Epithelial cell of prostate (primary cell): ENCODE measurements around the gene TKT.

Experiments used
- DNase-seq: peaks from one replicate; pipeline ENCODE4 v3.0.0-alpha.2; 2011; ENCODE audit warnings: low read depth, low spot score
- H3K27ac ChIP-seq: fragments of 450-650 bp; 2 replicates; pipeline ENCODE4 v1.5.1; 2017; ENCODE audit warnings: mild to moderate bottlenecking

TKT gene

DNA sequence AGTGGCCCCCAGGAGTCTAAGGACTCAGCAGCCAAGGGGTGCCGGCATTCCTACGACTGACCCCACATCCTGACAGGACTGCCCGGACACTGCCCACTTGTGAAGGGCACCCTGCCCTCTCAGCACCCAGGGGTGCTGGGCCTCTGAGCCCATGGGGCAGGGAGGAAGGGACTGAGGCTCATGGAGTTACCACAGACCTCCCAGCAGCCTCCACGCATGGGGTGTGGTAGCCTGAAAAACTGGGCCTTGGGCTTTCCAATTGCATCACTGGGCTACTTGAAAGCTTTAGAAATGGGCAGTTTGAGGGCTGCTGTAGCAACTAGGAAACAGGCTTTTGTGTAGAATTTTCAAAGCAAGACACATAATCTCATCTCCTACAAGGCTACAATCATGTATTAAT lies 13.2 kb downstream of the TKT start:
- H3K27ac ChIP-seq = peak overlapping the region; percentile 84
- DNase-seq = no peak

DNA sequence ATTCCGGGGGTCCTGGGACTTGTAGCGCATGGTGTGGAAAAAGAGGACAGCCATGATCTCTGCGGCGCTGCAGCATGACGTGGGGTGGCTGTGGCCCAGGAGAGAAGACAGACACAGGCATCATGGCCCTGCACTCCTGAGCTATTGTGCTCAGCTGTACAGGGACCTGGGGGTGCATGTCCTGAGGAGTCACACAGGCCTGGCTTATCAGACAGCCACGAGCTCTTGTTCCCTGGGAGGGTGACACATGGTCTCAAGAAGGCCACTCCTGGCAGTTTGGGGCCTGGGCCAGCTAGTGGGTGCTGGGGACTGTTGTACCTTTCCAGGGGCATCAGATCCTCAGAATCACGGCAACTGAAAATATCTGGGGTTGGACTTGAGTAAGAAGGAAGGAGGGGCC lies 13.7 kb downstream of the TKT start:
- DNase-seq = no peak
- H3K27ac ChIP-seq = peak overlapping the region; percentile 84

DNA sequence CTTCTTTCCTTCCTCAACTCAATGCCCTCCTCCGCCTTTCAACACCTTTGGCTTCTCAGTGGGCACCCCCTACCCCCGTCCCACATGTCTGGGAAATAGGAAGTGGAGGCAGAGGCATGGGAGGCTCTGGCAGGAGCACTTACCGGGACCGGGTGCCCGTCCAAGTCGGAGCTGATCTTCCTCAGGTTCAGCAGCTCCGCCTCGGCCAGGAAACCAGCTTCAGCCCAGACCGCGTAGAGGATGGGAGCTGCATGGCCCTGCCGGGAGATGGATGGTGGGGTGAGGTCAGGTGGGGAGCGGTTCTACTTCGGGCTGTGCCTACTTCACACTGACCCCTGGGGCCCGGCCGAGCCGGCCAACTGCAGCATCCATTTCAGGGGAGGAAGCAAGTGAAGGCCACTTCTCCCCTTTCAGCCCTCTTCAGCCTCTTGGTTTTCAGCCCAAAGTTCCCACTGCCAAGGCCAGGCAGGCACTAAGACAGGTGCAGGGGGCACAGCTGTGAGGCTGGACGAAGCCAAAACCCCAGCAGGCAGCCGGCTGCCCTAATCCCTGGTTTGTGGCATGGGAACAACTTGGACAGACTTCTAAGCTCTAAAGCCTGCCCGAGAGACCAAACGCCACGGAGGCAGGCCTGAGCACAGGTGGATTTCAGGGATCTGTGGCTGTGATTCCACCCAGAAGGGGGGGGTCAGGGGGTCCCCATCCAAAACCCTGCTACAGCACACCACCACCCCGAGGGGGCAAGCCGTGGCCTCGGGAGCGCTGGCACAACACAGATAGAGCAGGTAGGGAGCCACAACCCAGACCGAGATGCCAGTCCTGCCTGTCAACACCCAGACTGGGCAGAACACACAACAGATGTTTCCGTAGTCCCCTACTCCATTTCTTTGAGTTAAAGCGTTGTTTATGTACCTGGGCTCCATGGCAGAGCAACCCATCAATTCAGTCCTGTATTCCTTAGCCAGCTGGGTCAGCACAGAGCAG lies 14.5 kb downstream of the TKT start:
- H3K27ac ChIP-seq = peak overlapping the region; percentile 84
- DNase-seq = no peak

DNA sequence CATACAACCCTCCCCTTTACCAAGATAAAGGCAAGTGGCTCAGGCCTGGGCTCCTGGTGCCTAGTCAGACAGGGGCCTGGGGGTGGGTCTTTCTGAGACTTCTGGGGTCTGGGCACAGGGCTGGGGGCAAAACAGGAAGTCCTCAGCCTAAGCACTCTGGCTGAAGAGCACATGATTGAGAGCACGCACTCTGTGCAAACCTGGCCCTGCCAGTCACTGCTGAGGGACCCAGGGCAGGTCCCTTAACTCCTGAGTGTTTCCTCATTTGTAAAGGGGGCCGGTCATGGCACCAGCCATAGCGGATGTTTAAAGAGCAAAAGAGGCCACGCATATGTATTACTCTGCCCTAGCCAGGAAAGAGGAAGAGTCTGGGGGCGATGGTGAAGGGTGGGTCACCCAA lies 16.0 kb downstream of the TKT start:
- peak overlapping the region; percentile 84 for H3K27ac ChIP-seq
- DNase-seq = no peak

- DNase-seq = no peak
- H3K27ac ChIP-seq = peak overlapping the region; percentile 84
These were observed 16.9 kb downstream of the TKT start for GRCh38 chr3:53238886-53239285.

GRCh38 chr3:53238051-53238850 lies 17.6 kb downstream of the TKT start:
- H3K27ac ChIP-seq = peak overlapping the region; percentile 84
- peak; percentile 77 for DNase-seq

GRCh38 chr3:53236112-53236841 lies 19.5 kb downstream of the TKT start:
- no peak for DNase-seq
- H3K27ac ChIP-seq = peak overlapping the region; percentile 84

GRCh38 chr3:53235545-53235944 lies 20.3 kb downstream of the TKT start:
- H3K27ac ChIP-seq = peak overlapping the region; percentile 84
- no peak for DNase-seq

GRCh38 chr3:53234841-53235232 lies 21.0 kb downstream of the TKT start:
- peak overlapping the region; percentile 84 for H3K27ac ChIP-seq
- DNase-seq = no peak

GRCh38 chr3:53234130-53234840 lies 21.5 kb downstream of the TKT start:
- no peak for DNase-seq
- no peak overlapping the region for H3K27ac ChIP-seq

DNA sequence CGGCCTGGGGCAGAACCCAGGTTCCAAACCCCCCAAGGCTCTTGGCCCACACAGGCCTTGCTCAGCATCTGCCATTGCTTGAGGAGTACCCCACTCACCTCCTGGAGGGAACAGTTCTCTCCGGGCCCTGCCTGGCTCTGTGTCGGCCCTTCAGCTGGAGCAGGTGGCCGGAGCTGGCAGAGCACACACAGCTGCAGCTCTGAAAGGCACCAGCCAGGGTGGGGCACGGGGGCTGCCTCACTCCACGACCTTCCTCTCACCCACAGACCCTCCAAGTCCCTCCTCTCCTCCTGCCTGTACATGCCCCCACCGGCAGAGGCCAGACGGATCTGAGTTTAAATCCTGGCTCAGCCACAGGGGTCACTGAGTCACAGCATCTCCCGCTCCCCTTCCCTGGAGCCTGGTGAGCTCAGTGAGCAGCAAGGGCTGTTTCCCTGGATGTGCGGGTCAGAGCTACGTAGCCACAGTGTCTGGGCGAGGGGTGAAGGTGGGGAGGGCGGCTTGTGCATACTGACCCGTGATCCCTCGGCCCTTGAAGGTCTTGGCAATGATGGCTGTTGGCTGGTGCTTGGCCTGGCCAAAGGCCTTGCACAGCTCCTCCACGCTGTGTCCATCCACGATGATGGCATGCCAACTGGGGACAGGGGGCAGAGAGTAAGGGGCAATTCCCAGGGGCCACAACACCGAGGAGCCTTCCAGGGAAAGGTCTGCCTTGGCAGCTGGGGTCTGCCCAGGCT lies 23.0 kb downstream of the TKT start:
- no peak for DNase-seq
- no peak overlapping the region for H3K27ac ChIP-seq

GRCh38 chr3:53231532-53232511 lies 24.0 kb downstream of the TKT start:
- DNase-seq = no peak

DNA sequence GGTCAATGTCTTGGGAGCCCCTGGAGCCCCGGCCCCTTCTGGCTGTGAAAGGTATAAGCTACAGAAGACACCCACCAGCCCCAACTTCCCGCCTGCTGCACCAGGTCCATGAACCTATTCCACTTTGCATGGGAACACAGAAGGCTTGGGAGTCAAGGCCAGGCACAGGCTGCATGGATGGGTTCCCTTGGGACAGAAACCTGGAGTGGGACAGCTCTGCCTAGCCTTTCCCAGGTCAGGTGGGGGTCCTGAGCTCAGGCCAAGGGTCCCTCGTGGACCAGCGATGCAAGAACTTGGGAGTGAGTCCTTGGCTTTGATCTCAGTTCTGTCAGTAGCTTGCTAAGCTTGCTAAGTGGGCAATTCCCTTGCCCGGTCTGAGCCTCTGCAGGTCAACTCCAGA lies 25.0 kb downstream of the TKT start:
- no peak overlapping the region for H3K27ac ChIP-seq
- no peak for DNase-seq

More at GRCh38 chr3:53231532-53232511, 24.0 kb downstream of the TKT start:
- no peak overlapping the region for H3K27ac ChIP-seq

GRCh38 chr3:53230041-53230621 lies 25.7 kb downstream of the TKT start:
- DNase-seq = no peak

GRCh38 chr3:53229606-53230005 lies 26.2 kb downstream of the TKT start:
- DNase-seq = no peak
- no peak overlapping the region for H3K27ac ChIP-seq

More at GRCh38 chr3:53230041-53230621, 25.7 kb downstream of the TKT start:
- no peak overlapping the region for H3K27ac ChIP-seq

DNA sequence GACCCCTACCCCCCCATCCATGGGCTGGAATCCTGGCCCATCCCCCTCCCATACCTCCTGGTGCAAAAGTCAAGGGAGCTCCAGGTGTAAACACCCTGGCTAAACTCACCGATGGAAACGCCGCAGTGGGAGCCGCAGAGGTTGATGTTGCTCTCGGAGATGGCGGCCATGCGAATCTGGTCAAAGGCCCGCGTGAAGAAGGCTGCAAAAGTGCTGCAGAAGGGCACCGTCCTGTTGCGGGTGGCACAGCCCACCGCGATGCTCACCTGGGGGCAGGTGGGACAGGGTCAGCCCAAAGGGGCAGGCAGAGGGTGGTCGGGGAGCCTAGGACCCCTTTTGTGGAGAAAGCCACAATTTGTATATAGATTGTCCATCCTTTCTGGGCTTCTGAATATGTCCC lies 26.7 kb downstream of the TKT start:
- H3K27ac ChIP-seq = no peak overlapping the region
- DNase-seq = no peak

DNA sequence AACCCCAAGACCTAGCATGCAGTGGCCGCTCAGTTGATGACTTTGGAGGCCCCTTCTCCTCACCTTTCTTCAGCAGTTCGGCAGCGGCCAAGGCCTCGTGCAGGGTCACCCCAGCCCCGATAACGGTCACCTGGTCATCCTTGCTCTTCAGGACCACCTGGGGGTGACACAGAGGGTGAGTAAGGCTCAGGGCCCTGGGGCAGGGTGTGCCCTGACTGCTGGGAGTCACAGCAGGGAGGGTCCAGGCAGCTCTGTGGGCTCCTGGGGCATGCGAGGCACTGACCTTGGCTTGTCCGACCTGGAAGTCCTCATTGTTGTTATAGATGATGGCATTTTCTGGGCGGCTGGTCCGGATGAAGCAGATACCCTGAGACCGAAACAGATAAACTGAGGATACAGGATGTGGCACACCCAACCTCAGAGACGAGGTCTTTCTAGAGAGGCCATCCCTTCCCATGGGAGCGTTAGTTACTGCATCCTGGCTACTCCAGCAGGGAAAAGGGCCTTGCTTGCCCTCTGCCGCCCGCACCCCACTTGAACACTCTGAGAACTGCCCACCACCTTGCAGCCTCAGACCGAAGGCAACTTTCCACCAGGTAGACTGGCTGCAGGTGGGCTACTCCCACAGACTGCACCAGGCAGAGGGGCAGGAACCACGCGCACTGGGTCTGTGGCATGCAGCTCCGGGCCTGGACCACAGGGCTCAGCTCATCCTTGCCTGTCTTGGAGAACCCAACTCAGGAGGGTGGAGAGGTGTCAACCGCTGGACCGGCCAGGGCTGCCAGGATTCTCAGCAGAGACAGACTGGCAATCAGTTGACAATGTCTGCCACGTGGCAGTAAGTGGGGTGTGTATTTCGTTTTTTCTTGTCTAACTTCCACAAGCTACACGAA lies 27.6 kb downstream of the TKT start:
- DNase-seq = no peak
- no peak overlapping the region for H3K27ac ChIP-seq
